Measurements from ENCODE around the gene KCNK17. TPM values are rescaled to one million over a fixed set of nuclear protein-coding genes. Genes with fewer than 3 reads are reported as not detected.

KCNK17 gene
- polyA plus RNA-seq, 3 donors = not detected

- intact Hi-C loops (cut with micrococcal nuclease) = loop anchor here in 1 of 2 donors (10.0 kb wide), 1 partner anchor 76 kb away; the partner anchor contains the start of gene KCNK5
- H3K9me3 Mint-ChIP-seq = peaks cover 0 to 6% (median 0%) of the 10 kb centered on the region in 7 donors
- H3K9ac ChIP-seq (ENCODE audit: insufficient read depth, low read length, poor library complexity, severe bottlenecking) = no peak overlapping the region
- H3K4me1 Mint-ChIP-seq = peaks cover 18% of the 10 kb centered on the region
- H3K27me3 Mint-ChIP-seq (ENCODE audit: low read depth in 3 of 3) = peaks cover 2 to 10% (median 7%) of the 10 kb centered on the region in 3 donors
- H3K9me3 ChIP-seq (replicated peaks in 1 of 2; ENCODE audit: control insufficient read depth in 1 of 2, insufficient read depth in 1 of 2, low read length in 2 of 2) = no peaks in the 10 kb centered on the region
- no peaks in the 10 kb centered on the region for H3K36me3 Mint-ChIP-seq
- H2AFZ ChIP-seq (ENCODE audit: insufficient read depth, low read depth, low read length, poor library complexity, severe bottlenecking) = no peak overlapping the region
- H3K27ac ChIP-seq (ENCODE audit: low read depth in 1 of 2, low read length in 2 of 2) = no peak overlapping the region
- H3K4me1 ChIP-seq (ENCODE audit: control insufficient read depth in 1 of 2, insufficient read depth in 2 of 2, low read length in 2 of 2) = peaks cover 8 to 15% of the 10 kb centered on the region in 2 donors
- H3K4me3 ChIP-seq (replicated peaks in 1 of 3; ENCODE audit: low read depth in 2 of 3, low read length in 3 of 3) = no peak overlapping the region
- H3K36me3 ChIP-seq (replicated peaks in 1 of 2; ENCODE audit: control insufficient read depth in 1 of 2, insufficient read depth in 2 of 2, low read length in 2 of 2) = no peaks in the 10 kb centered on the region
- H4K20me1 ChIP-seq (ENCODE audit: insufficient read depth, low read length) = no peaks in the 10 kb centered on the region
- 76% methylated on average over 2 of the region's 6 CpGs for WGBS (ENCODE audit: insufficient coverage)
- H3K27ac Mint-ChIP-seq = peak overlapping the region in 3 of 7 donors; percentile 29 to 41 (median 36)
- no peaks in the 10 kb centered on the region for H3K79me2 ChIP-seq (ENCODE audit: insufficient read depth, low read length)
- H3K4me3 Mint-ChIP-seq = no peak overlapping the region
- no peaks in the 10 kb centered on the region for H3K27me3 ChIP-seq (ENCODE audit: control insufficient read depth in 2 of 2, insufficient read depth in 2 of 2, low read length in 2 of 2)
- TF ChIP-seq, protein P1, sequence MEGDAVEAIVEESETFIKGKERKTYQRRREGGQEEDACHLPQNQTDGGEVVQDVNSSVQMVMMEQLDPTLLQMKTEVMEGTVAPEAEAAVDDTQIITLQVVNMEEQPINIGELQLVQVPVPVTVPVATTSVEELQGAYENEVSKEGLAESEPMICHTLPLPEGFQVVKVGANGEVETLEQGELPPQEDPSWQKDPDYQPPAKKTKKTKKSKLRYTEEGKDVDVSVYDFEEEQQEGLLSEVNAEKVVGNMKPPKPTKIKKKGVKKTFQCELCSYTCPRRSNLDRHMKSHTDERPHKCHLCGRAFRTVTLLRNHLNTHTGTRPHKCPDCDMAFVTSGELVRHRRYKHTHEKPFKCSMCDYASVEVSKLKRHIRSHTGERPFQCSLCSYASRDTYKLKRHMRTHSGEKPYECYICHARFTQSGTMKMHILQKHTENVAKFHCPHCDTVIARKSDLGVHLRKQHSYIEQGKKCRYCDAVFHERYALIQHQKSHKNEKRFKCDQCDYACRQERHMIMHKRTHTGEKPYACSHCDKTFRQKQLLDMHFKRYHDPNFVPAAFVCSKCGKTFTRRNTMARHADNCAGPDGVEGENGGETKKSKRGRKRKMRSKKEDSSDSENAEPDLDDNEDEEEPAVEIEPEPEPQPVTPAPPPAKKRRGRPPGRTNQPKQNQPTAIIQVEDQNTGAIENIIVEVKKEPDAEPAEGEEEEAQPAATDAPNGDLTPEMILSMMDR (IDR thresholded peaks at IDR 0.05) = no peak
- peak; percentile 38 to 50 (median 41) for DNase-seq
- H3K4me2 ChIP-seq (replicated peaks; ENCODE audit: extremely low read depth, low read length, poor library complexity, severe bottlenecking) = no peak overlapping the region
Measured at GRCh38 chr6:39300739-39301138, 13.5 kb downstream of the KCNK17 start.

- Histone ChIP-seq H3K79me2 (ENCODE audit: insufficient read depth, low read length) (no peaks in the 10 kb centered on the region), H3K4me2 (replicated peaks; ENCODE audit: extremely low read depth, low read length, poor library complexity, severe bottlenecking) (no peak overlapping the region), H4K20me1 (ENCODE audit: insufficient read depth, low read length) (no peaks in the 10 kb centered on the region), H3K9ac (ENCODE audit: insufficient read depth, low read length, poor library complexity, severe bottlenecking) (peak overlapping the region; percentile 12), H3K9me3 (replicated peaks in 1 of 2; ENCODE audit: control insufficient read depth in 1 of 2, insufficient read depth in 1 of 2, low read length in 2 of 2) (no peaks in the 10 kb centered on the region), H3K27ac (ENCODE audit: low read depth in 1 of 2, low read length in 2 of 2) (no peak overlapping the region), H3K36me3 (replicated peaks in 1 of 2; ENCODE audit: control insufficient read depth in 1 of 2, insufficient read depth in 2 of 2, low read length in 2 of 2) (no peaks in the 10 kb centered on the region), H3K4me1 (ENCODE audit: control insufficient read depth in 1 of 2, insufficient read depth in 2 of 2, low read length in 2 of 2) (peaks cover 8 to 13% of the 10 kb centered on the region in 2 donors), H3K27me3 (ENCODE audit: control insufficient read depth in 2 of 2, insufficient read depth in 2 of 2, low read length in 2 of 2) (no peaks in the 10 kb centered on the region), H3K4me3 (replicated peaks in 1 of 3; ENCODE audit: low read depth in 2 of 3, low read length in 3 of 3) (no peak overlapping the region), H2AFZ (ENCODE audit: insufficient read depth, low read depth, low read length, poor library complexity, severe bottlenecking) (peak overlapping the region; percentile 24)
- H3K9me3 Mint-ChIP-seq = peaks cover 0 to 2% (median 0%) of the 10 kb centered on the region in 7 donors
- DNase-seq = no peak
- H3K27me3 Mint-ChIP-seq (ENCODE audit: low read depth in 3 of 3) = peaks cover 2 to 15% (median 5%) of the 10 kb centered on the region in 3 donors
- H3K27ac Mint-ChIP-seq = no peak overlapping the region
- H3K4me3 Mint-ChIP-seq = no peak overlapping the region
- WGBS (ENCODE audit: insufficient coverage) = 45% methylated on average over 8 of the region's 10 CpGs
- peaks cover 25% of the 10 kb centered on the region for H3K4me1 Mint-ChIP-seq
- intact Hi-C loops (cut with micrococcal nuclease) = no loop called here
- H3K36me3 Mint-ChIP-seq = no peaks in the 10 kb centered on the region
- TF ChIP-seq, protein P1 (IDR thresholded peaks at IDR 0.05) = no peak
Measured at GRCh38 chr6:39298061-39298460, 16.2 kb downstream of the KCNK17 start.
